HepG2 (cell line): Measurements from ENCODE around the gene BMF. TPM values are rescaled to one million over a fixed set of nuclear protein-coding genes. Genes with fewer than 3 reads are reported as not detected.

ENCODE experiments used
- ATAC-seq: fragments of 200-7000 bp; cut with Tn5 transposase; 3 replicates; pipeline ENCODE4 v1.9.1; 2020; ENCODE audit warnings: mild to moderate bottlenecking, moderate library complexity
- BruUV-seq: library from RNA; stranded (reverse); fragments of 400-500 nt; replicated peaks from 2 replicates; lab custom pipeline; 2021; lab: Mats Ljungman, UMichigan
- CTCF ChIA-PET: fragments of 300-600 bp; formaldehyde crosslinking; extraction: SDS; loops from one replicate; lab custom pipeline; 2021; ENCODE audit warnings: low total read pairs, inconsistent platforms, low intra/inter-chr PET ratio; lab: Yijun Ruan, JAX
- POLR2A ChIA-PET: fragments of 350-600 bp; sonication (Branson Sonifier 250); formaldehyde crosslinking; loops from one replicate; lab custom pipeline; 2020; ENCODE audit warnings: antibody characterized with exemption, inconsistent platforms; lab: Yijun Ruan, JAX
- DNase-seq: peaks from one replicate; pipeline ENCODE4 v3.0.0-alpha.2; 2015; ENCODE audit warnings: low spot score
- FAIRE-seq: peaks from 3 replicates; lab custom pipeline; 2011; peaks lifted over from hg19 to GRCh38; lab: Jason Lieb, UNC
- H2AFZ ChIP-seq: one replicate; pipeline ENCODE4 v1.6.1; 2011; ENCODE audit warnings: low read length, inconsistent platforms
- H3K27ac ChIP-seq: fragments of 300-600 bp; 3 replicates; pipeline ENCODE4 v1.8.0; 2011; ENCODE audit warnings: mixed run types, mild to moderate bottlenecking, mixed read lengths, low read length, inconsistent platforms; ENCODE audit not compliant: insufficient read depth; ENCODE audit errors: extremely low read length
- H3K27me3 ChIP-seq, 2 experiments: fragments of 200-600 bp in 1 of 2; 2 replicates in 1 of 2; 3 replicates in 1 of 2; pipeline versions ENCODE4 v1.6.0 to v1.8.0; 2011; ENCODE audit warnings: low read length in 2 of 2, mild to moderate bottlenecking in 2 of 2, moderate library complexity in 2 of 2, inconsistent platforms in 1 of 2; ENCODE audit not compliant: insufficient read depth in 2 of 2, control insufficient read depth in 1 of 2
- H3K36me3 ChIP-seq, 2 experiments: fragments of 200-600 bp in 1 of 2; replicated peaks in 1 of 2; 2 replicates in 1 of 2; 3 replicates in 1 of 2; pipeline versions ENCODE4 v1.5.1 to v1.8.0; 2011; ENCODE audit warnings: low read length in 2 of 2, inconsistent platforms in 1 of 2; ENCODE audit not compliant: insufficient read depth in 2 of 2, control insufficient read depth in 1 of 2
- H3K4me1 ChIP-seq: 2 replicates; pipeline ENCODE4 v1.5.1; 2012; ENCODE audit warnings: low read length, inconsistent platforms; ENCODE audit not compliant: insufficient read depth
- H3K4me2 ChIP-seq: 2 replicates; pipeline ENCODE4 v1.6.0; 2011; ENCODE audit warnings: low read depth, low read length, inconsistent platforms
- H3K4me3 ChIP-seq, 3 experiments: fragments of 200-600 bp in 1 of 3; sonication (generic), shearing (Covaris generic) in 1 of 3; replicated peaks in 1 of 3; 2 replicates each; pipeline ENCODE4 v1.5.1; 2011 to 2016; ENCODE audit warnings: low read length in 3 of 3, inconsistent platforms in 2 of 3, low read depth in 2 of 3, mild to moderate bottlenecking in 2 of 3, control low read depth in 1 of 3, mixed read lengths in 1 of 3; ENCODE audit not compliant: insufficient read depth in 1 of 3
- H3K79me2 ChIP-seq: one replicate; pipeline ENCODE4 v1.6.1; 2011; ENCODE audit warnings: low read length, inconsistent platforms; ENCODE audit not compliant: insufficient read depth
- H3K9ac ChIP-seq: 2 replicates; pipeline ENCODE4 v1.6.0; 2011; ENCODE audit warnings: mild to moderate bottlenecking, low read depth, low read length, inconsistent platforms; ENCODE audit not compliant: insufficient read depth
- H3K9me3 ChIP-seq: 2 replicates; pipeline ENCODE4 v1.5.1; 2012; ENCODE audit warnings: mild to moderate bottlenecking, low read length
- H4K20me1 ChIP-seq: 2 replicates; pipeline ENCODE4 v1.6.0; 2011; ENCODE audit warnings: inconsistent platforms, mild to moderate bottlenecking, low read length, moderate library complexity; ENCODE audit not compliant: insufficient read depth
- EZH2 ChIP-seq: conservative IDR thresholded peaks from 2 replicates; pipeline ENCODE4 v1.6.1; 2012; ENCODE audit warnings: mild to moderate bottlenecking, low read depth, low read length, moderate library complexity
- HMG20A ChIP-seq: IDR thresholded peaks from 2 replicates; pipeline ENCODE4 v1.6.1; 2016; ENCODE audit warnings: borderline replicate concordance
- MXD3 ChIP-seq: IDR thresholded peaks from 2 replicates; pipeline ENCODE4 v1.6.1; 2016; ENCODE audit warnings: mild to moderate bottlenecking, missing biosample characterization, missing genetic modification reagents
- RAD21 ChIP-seq: fragments of 450-650 bp; formaldehyde crosslinking; IDR thresholded peaks from 2 replicates; pipeline ENCODE4 v1.5.0; 2020; ENCODE audit warnings: mild to moderate bottlenecking
- REST ChIP-seq, 2 experiments: IDR thresholded peaks; 2 replicates each; pipeline ENCODE4 v1.6.1; 2011 to 2012; ENCODE audit warnings: low read length in 2 of 2, borderline replicate concordance in 1 of 2, low read depth in 1 of 2, mild to moderate bottlenecking in 1 of 2, moderate library complexity in 1 of 2
- RXRA ChIP-seq: sonication (generic); formaldehyde crosslinking; IDR thresholded peaks from 2 replicates; pipeline ENCODE4 v1.5.1; 2020; ENCODE audit warnings: missing genetic modification reagents
- ZNF281 ChIP-seq: sonication (generic); formaldehyde crosslinking; IDR thresholded peaks from 2 replicates; pipeline ENCODE4 v1.4.0; 2020; ENCODE audit warnings: missing genetic modification reagents, borderline replicate concordance
- ZNF567 ChIP-seq: sonication (generic); formaldehyde crosslinking; IDR thresholded peaks from 2 replicates; pipeline ENCODE4 v1.8.1; 2023; ENCODE audit warnings: mild to moderate bottlenecking, missing genetic modification reagents, borderline replicate concordance
- ZNF652 ChIP-seq: IDR thresholded peaks from 2 replicates; pipeline ENCODE4 v1.6.1; 2016; ENCODE audit warnings: low read depth, borderline replicate concordance
- ZSCAN31 ChIP-seq: sonication (generic); formaldehyde crosslinking; IDR thresholded peaks from 2 replicates; pipeline ENCODE4 v1.5.0; 2020; ENCODE audit warnings: low read depth, mild to moderate bottlenecking, missing genetic modification reagents
- WGBS: methylation state at CpG from one replicate; pipeline ENCODE4 v1.1.6; 2017; ENCODE audit warnings: low lambda C conversion rate; 5-methylcytosine and 5-hydroxymethylcytosine counted together
- in situ Hi-C: cut with HindIII; loops from 2 replicates; pipeline ENCODE4 v1.10.0; 2017; ENCODE audit warnings: low pct_unique_long_range_greater_than_20kb; ENCODE audit not compliant: extremely low pct_ligation_motif_present
- intact Hi-C: fragments of 100-400 bp; cut with micrococcal nuclease; formaldehyde crosslinking; loops from one replicate; pipeline ENCODE4 v1.10.0; 2022; ENCODE audit not compliant: unreplicated experiment
- polyA plus RNA-seq, 8 experiments: library from polyadenylated mRNA; depleted of rRNA in 3 of 8; stranded (reverse) in 7 of 8; unstranded in 1 of 8; fragments of >200 nt; fragmentation: Illumina TruSeq in 4 of 8; extraction: Trizol in 4 of 8; gene quantifications; 2 replicates each; pipeline versions ENCODE4 v1.2.1 to v1.2.3, GENCODE V29; 2011 to 2016; ENCODE audit warnings: low read depth in 4 of 8, missing spikeins in 1 of 8, mixed read lengths in 1 of 8; ENCODE audit not compliant: insufficient read depth in 1 of 8
- total RNA-seq, 5 experiments: library from RNA; depleted of rRNA; stranded (reverse); fragments of >200 nt; fragmentation: Illumina TruSeq; extraction: Trizol; gene quantifications; 2 replicates each; pipeline ENCODE4 v1.2.3, GENCODE V29; 2016; ENCODE audit warnings: low read depth in 1 of 5
- TF ChIP-seq, protein P1 (sequence below): sonication (generic); formaldehyde crosslinking; IDR thresholded peaks from 2 replicates; pipeline ENCODE4 v1.8.0; 2022; ENCODE audit warnings: missing genetic modification reagents, mild to moderate bottlenecking, moderate library complexity, borderline replicate concordance

The BMF gene
- total and polyA plus RNA-seq, 2 of the 13 experiments (the other 11 are each of a cell fraction or from before 2014, with no cell fraction given) = 8.7 to 15.9 TPM

DNA sequence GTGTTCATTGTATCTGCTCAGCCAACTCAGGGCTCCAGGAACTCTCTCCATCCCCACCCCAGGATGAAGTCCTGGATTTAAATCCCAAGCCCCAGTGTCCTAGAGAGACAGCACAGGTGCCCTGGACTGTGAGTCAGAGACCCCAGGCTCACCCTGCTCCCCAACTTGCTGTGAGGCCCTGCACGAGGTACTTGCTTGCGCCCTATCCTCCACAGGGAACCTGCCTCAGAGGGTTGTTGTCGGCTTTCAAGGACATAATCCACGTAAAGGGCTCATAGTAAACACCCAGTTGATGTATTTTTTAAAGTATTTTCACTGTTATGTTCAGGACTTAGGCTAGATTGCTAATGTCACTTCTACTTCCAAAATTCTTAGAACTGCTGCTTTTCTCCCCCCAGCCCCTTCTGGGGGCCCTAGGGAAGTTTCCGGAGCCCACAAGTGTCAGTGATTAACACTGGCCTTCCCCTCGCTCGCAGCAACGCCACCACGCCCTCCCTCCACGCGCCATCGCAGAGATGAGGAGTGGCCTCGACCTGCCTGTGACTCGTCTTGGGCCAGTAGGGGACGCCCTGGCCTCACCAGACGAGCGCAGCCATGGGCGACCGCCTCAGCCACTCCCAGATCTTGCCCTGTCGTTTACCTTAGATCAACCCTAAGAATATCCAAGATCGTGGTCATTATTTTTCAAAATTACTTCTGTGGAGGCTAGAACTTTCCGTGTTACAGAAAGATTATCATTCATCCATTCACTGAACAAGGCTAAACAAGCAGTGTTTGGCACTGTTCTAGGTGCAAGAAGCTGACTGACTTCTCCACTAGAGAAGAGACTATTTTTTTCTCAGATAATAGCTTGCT, 63.7 kb downstream of the BMF start:
- DNase-seq (peak; percentile 56), ATAC-seq (peak; percentile 88), FAIRE-seq (no peak)
- H3K27me3 ChIP-seq = no peaks in the 10 kb centered on the region
- H3K9me3 ChIP-seq = no peaks in the 10 kb centered on the region
- H4K20me1 ChIP-seq = no peaks in the 10 kb centered on the region
- peak overlapping the region; percentile 34; the same call in 1 of the 2 replicates for H3K9ac ChIP-seq
- peak overlapping the region; percentile 14 to 60 (median 50); a peak in 5 of 6 replicates for H3K4me3 ChIP-seq
- in situ Hi-C loops = loop anchor here (5.0 to 10.0 kb wide), 3 partner anchors 67 to 227 kb away; partner anchors contain the start of gene BUB1B
- BruUV-seq = no TSS peak
- ChIA-PET POLR2A (interaction anchor here (0.8 to 3.1 kb wide), 7 partner anchors 25 to 62 kb away, joined by 3 to 15 read pairs (median 3); no protein-coding TSS in a partner anchor), CTCF (interaction anchor here (1.2 to 2.3 kb wide), 3 partner anchors 64 to 230 kb away, joined by 5 to 19 read pairs (median 7); partner anchors contain the start of gene BMF)
- H3K36me3 ChIP-seq = no peaks in the 10 kb centered on the region
- H3K27ac ChIP-seq = peak overlapping the region; percentile 15
- WGBS = 3% methylated on average over 19 of the region's 22 CpGs
- H3K79me2 ChIP-seq = no peaks in the 10 kb centered on the region
- H3K4me2 ChIP-seq = peak overlapping the region; percentile 77
- H2AFZ ChIP-seq = no peak overlapping the region
- intact Hi-C loops = loop anchor here (1.0 to 5.0 kb wide), 2 partner anchors 117 to 229 kb away; partner anchors contain the start of gene BUB1B
- peaks cover 54% of the 10 kb centered on the region for H3K4me1 ChIP-seq
- TF ChIP-seq RXRA (peak; percentile 71), EZH2 (no peak), HMG20A (peak; percentile 27; the same call in 1 of the 2 replicates), ZNF281 (peak; percentile 29; the same call in 1 of the 2 replicates), ZNF567 (CRISPR knock-in tag) (0 out of 2 replicates have a peak, but pooled peaks have one; percentile 77), ZSCAN31 (CRISPR knock-in tag) (0 out of 2 replicates have a peak, but pooled peaks have one; percentile 31), MXD3 (peak; percentile 56; the same call in 1 of the 2 replicates), ZNF652 (CRISPR knock-in tag) (peak; percentile 50; the same call in 1 of the 2 replicates), RAD21 (peak; percentile 98), REST (IDR thresholded peaks at IDR 0.05; ENCODE audit: borderline replicate concordance in 1 of 2, low read depth in 1 of 2, low read length in 2 of 2) (0 out of 4 replicates have a peak, but pooled peaks of 1 of the 2 experiments have one; percentile 4)
- TF ChIP-seq, protein P1, sequence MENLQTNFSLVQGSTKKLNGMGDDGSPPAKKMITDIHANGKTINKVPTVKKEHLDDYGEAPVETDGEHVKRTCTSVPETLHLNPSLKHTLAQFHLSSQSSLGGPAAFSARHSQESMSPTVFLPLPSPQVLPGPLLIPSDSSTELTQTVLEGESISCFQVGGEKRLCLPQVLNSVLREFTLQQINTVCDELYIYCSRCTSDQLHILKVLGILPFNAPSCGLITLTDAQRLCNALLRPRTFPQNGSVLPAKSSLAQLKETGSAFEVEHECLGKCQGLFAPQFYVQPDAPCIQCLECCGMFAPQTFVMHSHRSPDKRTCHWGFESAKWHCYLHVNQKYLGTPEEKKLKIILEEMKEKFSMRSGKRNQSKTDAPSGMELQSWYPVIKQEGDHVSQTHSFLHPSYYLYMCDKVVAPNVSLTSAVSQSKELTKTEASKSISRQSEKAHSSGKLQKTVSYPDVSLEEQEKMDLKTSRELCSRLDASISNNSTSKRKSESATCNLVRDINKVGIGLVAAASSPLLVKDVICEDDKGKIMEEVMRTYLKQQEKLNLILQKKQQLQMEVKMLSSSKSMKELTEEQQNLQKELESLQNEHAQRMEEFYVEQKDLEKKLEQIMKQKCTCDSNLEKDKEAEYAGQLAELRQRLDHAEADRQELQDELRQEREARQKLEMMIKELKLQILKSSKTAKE (CRISPR knock-in tag) = no peak
